GM18505 (cell line): Measurements from ENCODE around the gene RNF215.

Experiments used
- ATAC-seq: cut with Tn5 transposase; IDR thresholded peaks from one replicate; pipeline ENCODE4 v1.9.1; 2021; ENCODE audit not compliant: unreplicated experiment
- POLR2A ChIP-seq: IDR thresholded peaks from 4 replicates; pipeline ENCODE4 v1.6.1; 2011; ENCODE audit warnings: borderline replicate concordance; ENCODE audit not compliant: insufficient read depth, insufficient read length; ENCODE audit errors: extremely low read depth

Gene RNF215

GRCh38 chr22:30397656-30398635 lies 10.7 kb upstream of the RNF215 start:
- TF ChIP-seq POLR2A: no peak
- ATAC-seq: no peak

GRCh38 chr22:30396871-30397655 lies 9.9 kb upstream of the RNF215 start, which contains the start of gene SEC14L2:
Gene SEC14L2, plus strand, starts transcription at chr22:30397018. Its CDS starts 99 bp downstream, at chr22:30397117.
- TF ChIP-seq POLR2A: no peak
- ATAC-seq: no peak

DNA sequence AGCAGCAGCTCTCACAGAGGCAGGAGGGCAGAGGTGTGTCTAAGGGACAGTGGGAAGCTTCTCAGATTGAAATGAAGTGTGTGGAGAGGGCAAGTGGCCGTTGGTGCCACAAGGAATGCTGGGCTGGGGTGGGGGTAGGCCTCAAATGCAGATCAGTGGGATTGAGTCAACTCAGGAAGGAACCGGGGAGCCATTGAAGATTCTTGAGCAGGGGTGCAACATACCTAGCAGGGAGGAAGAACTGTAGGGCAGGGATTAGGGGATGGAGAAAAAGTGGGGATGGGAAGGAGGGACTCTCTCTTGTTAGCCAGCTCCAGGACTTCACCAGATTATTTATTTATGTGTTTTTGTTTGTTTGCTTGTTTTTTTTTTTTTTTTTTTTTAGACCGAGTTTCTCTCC lies 6.7 kb upstream of the RNF215 start:
- ATAC-seq: no peak
- no peak for TF ChIP-seq POLR2A

GRCh38 chr22:30393322-30393680 lies 6.1 kb upstream of the RNF215 start:
- TF ChIP-seq POLR2A: no peak

DNA sequence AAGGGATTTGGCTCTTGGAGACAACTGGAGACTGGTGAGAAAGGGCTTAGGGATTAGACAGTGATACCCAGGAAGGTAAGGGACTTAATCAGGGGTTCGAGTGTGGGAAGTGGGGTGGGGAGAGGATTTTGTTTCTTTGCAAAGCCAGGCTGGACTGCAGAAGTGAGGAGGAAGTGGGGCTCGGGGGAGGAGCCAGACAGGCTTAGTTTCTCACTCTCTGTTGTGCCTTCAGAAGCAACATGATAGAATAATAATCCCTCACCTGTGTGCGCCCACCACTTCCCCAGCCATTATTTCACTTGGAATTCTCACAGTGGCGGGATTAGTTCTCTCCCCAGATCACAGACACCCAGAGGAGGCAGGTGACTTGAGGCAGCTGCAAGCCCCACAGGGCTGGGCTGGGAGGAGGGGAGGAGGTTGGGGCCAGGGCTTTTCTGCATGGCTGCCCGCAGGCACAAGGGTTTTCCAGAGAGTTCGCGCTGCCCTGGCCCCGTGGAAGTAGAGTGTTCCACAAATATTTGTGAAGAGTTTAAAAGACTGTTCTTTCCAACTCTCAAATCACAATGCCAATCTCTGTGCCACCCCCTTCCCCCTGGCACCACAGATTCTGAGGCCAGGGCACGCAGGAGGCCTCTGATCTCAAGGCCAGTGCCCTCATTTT lies 5.6 kb upstream of the RNF215 start:
- no peak for TF ChIP-seq POLR2A
- ATAC-seq: no peak

More at GRCh38 chr22:30393322-30393680, 6.1 kb upstream of the RNF215 start:
- no peak for ATAC-seq

DNA sequence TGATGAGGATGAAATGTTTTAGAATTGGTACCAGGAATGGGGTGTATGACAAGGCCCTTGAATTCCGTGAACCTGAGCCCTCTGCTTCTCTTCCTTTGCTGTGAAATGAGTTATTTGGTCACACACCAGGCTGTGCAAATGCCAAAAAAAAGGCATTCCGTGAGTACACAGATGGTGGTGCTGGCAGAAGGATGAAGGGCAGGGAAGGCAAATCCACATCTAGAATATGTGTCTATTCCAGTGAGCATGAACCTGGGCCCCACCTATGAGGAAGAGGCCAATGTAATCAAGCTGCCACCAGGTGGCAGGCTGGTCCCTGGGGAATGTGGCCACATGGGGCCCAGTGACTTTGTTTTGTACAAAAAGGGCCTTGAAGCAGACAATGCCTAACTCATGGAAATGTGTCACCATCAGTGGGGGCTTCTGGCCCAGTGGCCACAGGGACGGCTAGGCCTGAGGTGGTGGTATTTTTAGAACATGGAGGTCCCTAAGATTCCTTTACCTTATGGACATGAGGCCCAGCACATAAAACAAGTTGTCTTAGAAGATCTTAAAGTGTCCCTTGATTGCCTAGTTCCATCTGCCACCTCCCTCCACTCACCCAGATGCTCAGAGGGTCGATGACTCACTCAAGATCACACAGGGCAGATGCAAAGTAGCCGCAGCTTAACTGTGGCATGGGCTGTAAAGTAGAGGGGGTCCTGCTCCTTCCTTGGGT lies 3.9 kb upstream of the RNF215 start:
- TF ChIP-seq POLR2A: no peak
- no peak for ATAC-seq

DNA sequence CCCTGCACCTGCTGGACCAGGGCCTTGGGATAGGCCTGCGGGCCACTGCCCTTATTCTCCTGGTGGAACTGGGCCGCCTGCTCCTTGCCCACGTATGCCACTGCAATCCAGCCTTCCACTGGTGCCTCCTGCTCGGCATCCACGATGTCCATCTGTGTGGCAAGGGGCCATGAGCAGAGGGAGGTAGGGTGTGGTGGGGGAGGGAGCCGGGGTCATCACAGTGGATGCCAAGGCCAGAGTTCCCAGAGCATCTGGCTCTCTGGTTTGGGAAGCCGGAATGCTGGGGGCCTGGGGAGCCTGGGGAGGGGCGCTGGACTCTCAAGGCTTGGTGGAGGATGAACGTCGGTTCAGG lies 627 bp downstream of the RNF215 start:
- no peak for ATAC-seq
- no peak for TF ChIP-seq POLR2A

- no peak for ATAC-seq
- no peak for TF ChIP-seq POLR2A
Measured at GRCh38 chr22:30385942-30386341, 1.3 kb downstream of the RNF215 start.

GRCh38 chr22:30383061-30383460 lies 4.2 kb downstream of the RNF215 start:
- no peak for TF ChIP-seq POLR2A
- no peak for ATAC-seq

DNA sequence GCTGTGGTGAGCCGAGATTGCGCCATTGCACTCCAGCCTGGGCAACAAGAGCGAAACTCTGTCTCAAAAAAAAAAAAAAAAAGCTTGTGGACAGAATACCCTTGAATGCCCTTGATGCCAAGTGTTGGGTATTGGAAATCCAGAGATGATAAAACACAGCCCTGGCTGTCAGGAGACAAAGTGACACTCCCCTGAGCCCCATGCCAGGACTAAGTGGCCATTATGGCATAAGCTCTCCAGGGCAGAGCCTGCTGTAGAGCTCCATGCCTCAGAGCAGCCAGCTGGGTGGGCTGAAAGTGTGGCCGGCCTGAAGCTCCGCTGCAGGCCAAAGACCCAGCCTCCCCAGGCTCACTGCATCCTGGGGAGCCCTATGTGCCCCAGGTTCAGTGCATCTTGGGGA lies 4.9 kb downstream of the RNF215 start:
- no peak for ATAC-seq
- TF ChIP-seq POLR2A: no peak

GRCh38 chr22:30381264-30381663 lies 5.9 kb downstream of the RNF215 start:
- no peak for ATAC-seq
- no peak for TF ChIP-seq POLR2A

DNA sequence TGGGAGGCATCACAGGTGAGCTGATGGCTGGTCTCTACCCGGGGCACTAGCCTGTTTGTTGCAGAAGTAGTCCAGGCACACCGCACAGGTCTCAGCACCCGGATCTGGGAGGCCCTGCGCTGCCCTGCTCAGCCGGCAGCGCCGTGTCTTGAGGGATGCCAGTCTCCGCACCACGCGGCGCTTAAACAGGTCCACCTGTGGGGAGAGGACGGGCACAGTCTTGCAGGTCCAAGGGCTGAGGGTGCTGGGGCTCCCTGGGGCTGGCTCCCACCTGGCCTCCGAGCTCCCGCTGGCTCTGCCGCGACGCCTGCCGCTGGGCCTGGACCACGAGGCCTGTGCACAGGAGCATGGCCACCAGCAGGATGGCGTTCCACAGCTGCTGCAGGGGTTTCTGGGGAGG lies 7.2 kb downstream of the RNF215 start:
- TF ChIP-seq POLR2A: no peak
- ATAC-seq: no peak
